GM19043 (cell line): ENCODE results near the gene PDSS2.

Source experiments
- ATAC-seq: cut with Tn5 transposase; IDR thresholded peaks from one replicate; pipeline ENCODE4 v1.9.1; 2021; ENCODE audit warnings: low read depth; ENCODE audit not compliant: unreplicated experiment

PDSS2 gene, protein sequence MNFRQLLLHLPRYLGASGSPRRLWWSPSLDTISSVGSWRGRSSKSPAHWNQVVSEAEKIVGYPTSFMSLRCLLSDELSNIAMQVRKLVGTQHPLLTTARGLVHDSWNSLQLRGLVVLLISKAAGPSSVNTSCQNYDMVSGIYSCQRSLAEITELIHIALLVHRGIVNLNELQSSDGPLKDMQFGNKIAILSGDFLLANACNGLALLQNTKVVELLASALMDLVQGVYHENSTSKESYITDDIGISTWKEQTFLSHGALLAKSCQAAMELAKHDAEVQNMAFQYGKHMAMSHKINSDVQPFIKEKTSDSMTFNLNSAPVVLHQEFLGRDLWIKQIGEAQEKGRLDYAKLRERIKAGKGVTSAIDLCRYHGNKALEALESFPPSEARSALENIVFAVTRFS

DNA sequence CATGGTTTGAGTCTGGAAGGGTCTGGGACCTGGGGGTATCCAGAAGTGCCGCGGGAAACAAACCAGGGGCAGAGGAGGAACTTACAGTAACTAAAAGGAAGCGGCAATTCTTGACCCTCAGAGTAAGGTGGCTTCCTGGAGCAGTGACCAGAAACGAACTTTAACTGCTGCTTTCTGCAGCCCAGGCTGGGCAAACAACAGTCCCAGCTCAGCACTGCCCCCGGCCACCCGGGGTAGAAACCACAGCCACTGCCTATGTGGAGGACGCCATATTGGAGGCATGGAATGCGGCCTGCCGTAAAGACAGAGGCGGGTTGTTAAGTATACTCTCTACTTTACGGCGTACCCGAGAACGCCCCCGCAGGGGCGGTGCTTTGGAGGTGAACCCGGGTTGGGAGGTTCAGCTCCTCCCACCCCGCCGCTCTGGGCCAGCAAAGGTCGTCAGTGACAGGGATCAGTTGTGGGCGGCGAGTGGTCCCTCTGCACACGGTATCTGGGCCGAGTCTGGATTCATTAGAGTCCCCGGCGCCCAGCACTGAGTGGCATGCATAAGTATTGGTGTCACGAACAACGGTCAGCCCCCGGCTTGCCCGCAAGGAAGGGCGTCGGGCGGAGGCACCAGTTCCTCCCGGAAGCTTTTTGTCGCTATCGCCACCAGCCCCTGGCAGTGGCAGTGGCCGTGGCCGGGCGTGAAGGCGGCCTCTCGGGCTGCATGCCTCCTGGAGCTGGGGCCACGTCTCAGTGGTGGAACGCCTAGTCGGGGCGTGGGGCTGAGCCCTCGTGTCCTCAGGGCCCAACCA is at the start of gene PDSS2:
Gene PDSS2, minus strand, starts transcription at position 282 of the 800 bp plus-strand sequence. Its CDS starts 279 bp downstream, at position 3.
- ATAC-seq = peak; percentile 88

DNA sequence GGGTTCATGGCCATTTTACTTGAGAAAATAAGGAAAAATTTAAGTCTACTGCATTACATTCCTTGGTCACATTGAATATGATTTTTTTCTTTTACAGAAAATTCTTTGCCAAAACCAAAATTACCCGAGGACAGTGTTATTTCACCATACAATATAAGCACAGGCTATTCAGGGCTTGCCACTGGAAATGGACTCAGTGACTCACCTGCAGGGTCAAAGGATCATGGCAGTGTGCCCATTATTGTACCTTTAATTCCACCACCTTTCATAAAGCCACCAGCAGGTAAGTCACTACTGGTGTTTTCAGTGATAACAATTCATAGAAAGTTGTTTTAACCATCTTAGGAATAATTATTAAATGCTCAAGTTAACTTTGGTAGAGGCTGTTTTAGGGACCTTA is 46.8 kb upstream of the PDSS2 start:
- no peak for ATAC-seq

DNA sequence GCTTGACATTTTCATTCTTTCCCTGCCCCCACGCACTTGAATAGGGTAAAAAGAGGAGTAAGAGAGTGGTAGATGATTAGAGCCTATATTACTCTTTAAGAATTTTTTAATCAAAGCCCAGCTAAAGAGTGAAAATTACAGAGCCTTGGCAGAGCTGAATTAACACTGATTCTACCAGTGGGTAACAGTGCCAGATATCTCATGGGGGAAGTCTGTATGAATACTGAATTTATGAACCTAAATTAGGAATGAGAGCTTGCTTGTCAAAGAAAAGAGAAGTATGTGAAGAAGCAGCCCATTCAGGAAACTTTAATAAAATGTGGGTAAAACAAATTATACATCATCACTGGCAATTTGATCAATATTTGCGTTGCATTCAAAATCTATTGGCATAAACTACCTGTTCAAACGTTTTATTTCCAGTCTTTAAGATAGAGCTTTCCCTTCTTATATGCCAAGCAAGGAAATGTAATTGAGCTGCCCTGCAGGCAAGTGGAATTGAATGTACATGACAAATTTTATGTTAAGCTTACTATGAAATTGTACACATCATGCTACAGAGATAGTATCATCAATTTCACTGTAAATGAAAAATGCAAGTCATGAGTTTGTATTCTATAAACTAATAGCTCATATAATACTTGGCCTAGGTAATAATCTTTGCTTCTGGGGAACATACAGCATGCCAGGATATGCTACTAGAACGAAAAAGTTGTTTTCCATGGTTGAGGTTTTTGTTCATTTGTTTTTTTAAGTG is 45.1 kb upstream of the PDSS2 start:
- ATAC-seq = no peak

DNA sequence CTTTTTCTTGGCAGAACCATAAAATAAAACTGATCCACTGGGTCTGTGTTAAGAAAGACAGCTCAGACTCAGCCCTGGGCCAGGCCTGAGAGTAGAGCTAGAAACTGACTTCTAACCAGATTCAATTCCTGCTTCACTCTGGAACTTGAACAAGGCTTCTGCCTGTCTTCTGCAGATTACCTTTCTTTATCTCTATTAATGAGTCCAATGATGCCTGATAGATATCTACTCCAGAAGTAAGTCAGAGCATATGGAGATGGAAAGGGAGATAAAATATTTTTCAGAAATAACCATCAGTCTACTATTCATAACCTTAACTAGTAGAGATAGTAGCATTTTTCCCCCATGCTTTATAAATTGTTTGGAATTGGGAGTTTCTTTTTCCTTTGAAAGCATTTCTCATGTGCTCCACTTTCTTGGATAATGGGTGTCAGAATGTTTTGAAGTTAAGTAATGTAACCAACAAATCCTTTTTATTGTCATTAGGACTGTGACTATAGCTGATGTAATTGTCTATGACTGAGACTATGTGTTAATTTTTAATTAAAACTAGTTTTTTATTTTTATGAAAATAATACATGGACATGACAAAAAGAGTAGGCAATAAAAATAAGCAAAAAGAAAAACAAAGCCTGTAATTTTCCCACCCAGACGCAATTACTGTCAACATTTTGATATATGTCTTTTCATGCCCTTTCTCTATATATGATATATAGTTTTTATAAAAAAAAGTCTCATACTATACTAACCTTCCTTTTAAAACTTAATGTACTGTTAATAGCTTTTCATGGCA is 37.7 kb upstream of the PDSS2 start:
- no peak for ATAC-seq

DNA sequence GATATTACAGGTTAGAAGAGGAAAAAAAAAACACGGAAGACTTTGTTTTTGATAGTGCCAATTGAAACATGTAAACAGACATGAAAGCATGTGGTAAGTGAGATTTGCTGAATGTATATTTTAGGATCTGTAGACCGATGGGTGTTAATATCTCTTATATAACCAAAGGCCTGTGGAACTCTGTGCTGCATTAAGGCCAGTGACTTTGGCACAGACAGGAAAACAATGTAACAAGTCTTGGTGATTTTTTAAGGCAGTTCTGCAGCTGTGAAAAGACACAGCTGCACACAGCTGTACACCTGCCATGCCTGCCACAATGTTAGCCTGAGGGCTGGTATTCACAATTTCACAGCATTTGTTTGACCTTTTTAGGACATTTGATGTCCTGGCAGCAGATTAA is 36.6 kb upstream of the PDSS2 start:
- no peak for ATAC-seq

DNA sequence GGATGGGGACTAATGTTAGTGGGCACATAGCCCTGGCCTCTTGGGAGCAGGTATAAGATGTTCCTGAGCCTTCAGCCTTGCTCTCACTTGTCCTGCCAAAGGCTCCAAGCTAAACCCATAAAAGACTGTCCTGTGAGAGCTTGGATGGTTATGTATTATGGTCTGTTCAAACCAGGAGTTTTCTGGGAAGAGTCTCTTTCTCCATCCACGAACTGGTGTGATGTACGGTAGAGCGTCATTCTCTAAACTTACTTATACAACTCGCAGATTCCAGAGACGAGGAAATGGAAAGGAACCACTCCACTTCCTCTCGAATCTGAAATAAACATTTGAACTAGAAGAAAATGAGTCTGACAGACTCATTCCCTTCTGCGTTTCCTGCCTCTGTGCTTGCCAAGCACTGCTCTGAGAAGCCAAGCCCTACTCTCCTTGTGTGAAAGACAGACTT is 35.9 kb upstream of the PDSS2 start:
- no peak for ATAC-seq

DNA sequence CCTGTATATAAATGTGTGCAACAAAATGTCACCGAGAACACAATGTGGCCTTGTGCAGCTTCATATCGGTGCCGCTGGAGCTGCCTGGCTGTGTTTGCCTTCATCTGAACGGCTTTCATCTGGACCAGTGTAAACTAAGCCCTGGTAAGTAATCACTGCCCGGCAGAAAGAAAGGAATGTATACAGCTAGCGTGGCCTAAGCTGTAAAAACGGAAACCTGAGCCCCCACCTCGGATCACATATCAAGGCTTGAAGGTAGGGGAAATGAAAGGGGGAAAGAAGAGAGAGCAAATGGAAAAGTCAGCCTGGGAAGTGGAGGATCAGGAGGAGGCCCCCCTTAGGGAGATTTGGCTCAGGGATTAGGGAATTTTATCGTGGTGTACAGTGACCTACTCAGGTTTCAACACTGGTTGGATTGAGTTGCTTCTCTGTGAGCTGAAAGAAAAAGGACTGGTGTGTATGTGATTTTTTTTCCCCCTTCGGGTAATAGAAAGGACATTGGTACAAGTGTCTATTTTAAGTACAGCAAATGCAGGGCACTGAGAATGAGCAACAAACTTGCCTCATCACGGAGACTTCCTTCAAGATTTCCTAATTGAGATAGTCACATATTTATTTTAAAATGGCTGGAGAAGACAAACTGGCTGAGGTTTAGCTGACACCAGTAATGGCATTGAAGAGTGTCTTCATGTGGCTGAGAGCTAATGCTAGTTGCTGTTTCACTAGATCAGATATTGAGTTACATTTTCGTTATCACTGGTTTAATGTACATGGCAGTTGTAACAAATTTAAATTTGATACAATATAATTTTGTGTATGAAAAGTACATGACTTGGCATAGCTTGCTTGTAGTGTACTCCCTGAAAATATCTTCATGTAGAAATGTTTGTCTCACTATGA is 34.0 kb upstream of the PDSS2 start:
- no peak for ATAC-seq

DNA sequence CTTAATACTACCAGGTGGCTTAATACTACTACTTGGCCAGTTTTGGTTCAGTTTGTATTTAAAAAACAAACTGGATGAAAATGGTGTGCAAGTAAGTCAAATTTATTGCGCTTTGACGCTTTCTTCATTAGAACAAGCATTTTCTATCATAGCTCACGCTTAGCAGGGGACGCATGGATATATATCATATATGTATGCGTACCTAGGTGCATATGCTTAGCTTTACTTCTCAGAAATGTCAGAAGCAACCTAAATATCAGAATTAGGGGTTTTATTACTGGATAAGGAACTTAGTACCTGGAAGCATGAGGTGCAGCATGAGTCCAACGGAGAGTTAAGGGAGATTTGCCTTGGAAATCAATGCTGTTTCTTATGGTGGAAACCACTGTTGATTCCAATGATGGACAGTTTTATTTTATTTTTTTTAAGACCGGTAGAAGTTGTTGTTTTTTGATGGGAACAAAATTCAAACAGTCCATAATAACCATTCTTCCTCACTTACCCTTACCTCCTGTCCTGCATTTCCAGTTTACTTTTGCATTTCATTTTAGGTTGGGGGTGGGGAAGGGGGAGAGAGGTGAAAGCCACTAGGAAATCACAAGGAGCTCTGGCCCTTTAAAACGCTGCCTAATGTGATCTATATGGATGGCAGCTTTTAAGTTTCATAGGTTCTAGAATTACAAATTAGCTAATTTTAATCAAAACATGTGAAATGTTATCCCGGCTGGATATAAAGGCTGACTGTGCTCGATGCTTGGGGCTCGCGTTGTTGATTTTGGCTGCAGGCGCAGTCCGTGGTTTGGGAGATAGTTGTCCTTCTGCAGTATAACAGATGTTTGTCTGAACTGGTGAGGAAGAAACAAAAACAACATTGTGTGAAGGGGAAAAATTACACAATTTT is 32.6 kb upstream of the PDSS2 start:
- ATAC-seq = no peak

DNA sequence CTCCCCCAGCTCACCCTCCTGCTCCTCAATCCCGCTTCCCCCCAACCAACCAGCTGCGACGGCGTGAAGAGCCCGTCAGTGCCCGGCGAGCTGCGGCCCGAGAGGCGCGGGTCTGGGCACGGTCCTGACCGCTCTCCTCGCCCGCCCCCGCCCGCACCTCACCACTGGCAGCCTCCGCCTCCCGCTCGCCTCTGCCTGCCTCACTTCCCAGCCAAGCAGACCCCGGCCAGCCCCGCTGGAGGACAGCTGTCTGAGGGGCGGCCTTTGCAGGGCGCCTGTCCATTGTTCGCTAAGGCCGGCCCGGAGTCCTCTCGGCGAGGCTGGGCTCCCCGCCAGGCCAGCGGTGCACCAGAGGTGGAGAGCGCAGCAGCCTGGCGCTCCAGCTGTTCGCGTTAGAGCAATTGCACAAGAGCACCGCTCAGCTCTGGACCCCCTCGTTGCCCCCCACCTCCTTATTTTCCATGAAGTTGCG is 31.8 kb upstream of the PDSS2 start:
- no peak for ATAC-seq

DNA sequence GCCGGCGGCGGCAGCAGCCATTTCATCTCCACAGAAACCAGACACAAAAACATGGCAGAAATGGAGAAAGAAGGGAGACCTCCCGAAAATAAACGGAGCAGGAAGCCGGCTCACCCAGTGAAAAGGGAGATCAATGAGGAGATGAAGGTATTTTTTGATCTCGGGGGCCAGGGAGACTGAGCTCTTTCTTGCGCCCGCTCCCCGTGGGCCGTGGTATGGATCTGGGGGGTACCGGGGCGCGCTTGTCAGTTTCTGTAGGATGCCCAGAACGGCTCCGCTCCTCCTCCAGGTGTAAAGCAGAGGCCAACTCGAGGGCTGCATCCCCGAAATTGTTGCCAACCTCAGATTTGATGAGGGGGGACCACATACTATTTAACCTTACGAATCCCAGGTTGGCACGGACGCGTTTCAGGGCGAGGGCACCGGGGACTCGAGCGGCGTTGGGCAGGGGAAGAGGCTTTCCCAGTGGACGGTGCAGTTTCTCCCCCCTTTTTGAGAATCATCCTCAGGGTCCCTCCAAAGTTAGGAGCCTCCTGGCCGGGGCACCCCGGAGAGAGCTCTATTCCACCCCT is 31.3 kb upstream of the PDSS2 start:
- no peak for ATAC-seq

DNA sequence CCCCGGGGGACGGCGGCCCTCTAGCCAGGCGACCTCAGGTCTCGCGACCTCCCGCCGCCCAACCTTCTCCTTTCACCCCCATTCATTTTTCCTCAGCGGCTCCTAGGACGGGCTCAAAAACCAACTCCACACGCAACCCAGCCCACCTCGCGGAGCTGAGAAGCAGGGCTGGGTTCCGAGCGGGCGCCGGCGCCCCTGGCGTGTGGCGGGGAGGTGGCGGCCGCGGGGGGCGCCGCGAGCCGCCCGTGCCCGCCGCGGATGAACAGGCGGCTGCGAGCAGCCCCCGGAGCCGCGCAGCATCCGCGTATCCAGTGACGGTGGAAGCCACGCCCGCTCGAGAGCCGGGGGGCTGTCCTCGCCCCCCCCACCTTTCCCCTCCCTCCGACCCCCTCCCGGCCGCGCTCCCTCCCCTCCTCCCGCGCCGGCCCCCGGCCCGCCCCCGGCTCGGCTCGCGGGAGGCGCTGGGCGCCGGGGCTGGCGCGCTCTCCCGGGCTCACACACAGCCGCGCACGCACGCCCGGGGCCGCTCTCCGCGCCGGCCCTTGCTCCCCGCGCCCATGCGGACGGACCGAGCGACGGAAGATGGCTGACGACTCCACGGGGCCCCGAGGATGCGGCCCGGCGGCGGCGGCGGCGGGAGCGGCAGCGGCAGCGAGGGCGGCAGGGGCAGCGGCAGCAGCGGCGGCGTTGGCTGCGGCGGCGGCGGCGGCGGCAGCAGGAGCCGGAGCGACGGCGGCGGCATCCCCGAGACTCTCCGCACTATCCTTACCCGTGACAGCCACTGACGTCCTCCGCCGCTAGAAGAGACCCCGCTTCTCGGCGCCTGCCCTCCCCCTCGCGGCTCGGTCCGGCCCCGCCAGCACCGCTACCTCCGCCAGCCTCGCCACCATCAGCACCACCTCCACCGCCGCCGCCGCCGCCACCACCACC is 30.5 kb upstream of the PDSS2 start, which contains the start of gene SOBP:
Gene SOBP, plus strand, starts transcription at position 482 of the 930 bp plus-strand sequence. CDS start 500 bp downstream, outside the sequence.
- no peak for ATAC-seq

DNA sequence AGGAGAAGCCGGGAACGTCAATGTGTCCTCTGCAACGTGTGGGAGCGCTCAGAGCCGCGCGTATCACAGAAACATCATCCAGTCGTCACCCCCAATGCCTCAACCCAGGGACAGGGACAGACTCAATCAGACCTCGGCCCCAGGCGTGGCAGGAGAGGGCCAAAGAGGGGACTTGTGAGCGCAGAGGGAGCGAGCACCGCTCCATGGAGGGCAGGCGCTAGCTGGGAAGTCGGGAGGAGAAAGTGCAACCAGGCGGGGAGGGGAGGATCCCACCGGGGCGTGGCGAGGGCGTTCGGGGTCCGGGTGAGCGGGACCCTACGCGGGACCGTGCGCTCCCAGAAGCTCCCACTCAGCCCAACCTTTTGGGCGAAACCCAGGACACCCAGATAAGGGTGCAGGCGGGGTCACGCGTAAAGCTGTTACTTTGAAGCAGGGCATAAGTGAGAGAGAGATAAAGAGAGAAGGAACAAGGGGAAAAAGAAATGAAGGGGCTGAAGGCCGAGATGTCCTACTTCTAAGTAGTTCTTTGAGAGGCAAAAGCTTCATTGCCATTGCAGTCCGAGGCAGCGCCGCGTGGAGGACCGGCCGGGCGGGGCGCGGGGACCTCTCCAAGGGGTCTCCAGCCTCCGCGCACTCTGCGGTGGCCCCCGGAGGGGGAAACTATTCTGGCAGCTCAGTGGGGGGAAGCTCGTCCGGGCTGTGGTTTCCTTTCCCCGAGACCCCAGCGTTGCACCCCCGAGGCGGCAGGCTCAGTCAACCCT is 29.7 kb upstream of the PDSS2 start:
- ATAC-seq = no peak

DNA sequence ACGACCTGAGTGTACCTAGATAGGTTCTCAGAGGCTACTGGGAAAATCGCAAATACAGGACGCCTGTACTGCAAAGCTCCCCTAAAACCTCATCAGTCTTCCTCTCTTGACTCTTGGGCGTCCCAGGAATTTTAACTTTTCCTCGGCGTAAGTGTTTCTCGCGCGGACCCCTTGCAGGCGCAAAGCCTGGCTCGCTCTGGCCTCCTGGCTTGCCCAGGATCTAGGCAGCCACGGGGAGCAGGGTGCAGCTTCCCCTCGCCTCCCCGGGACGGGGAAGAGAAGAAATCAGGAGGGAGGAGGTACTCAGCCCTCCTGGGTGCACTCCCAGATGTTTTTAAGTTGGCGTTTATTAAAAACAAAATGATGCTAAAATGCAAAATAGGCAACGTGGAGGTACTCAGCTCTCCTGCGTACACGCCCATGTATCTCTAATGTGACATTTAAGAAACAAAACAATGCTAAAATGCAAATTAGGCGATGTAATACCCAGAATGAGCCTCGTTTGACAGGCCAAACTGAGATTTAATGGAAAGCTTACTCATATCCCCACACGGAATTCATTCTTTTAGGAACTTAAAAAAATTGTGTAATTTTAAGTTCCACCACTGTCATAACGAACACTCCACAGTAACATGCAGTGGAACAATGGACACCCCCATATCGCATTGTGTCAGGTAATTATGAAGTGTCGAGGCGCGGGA is 29.0 kb upstream of the PDSS2 start:
- ATAC-seq = no peak

DNA sequence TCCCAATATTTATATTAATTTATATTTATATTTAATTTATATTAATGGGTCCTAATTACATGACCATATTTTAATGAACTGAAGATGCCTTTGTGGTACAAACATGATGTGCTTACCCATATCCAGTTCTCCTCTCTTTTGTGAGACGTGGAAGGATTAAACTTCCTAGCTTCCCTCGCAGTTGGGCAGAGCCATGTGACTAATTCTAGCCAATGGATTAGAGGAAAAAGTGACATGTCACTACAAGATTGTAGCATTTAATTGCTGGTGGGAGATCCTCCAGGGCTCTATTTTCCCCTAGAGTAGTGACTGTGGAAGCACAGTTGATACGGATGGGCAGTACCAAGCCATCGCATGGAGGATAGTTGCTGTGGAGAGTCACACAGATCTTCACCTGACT is 25.8 kb upstream of the PDSS2 start:
- no peak for ATAC-seq

DNA sequence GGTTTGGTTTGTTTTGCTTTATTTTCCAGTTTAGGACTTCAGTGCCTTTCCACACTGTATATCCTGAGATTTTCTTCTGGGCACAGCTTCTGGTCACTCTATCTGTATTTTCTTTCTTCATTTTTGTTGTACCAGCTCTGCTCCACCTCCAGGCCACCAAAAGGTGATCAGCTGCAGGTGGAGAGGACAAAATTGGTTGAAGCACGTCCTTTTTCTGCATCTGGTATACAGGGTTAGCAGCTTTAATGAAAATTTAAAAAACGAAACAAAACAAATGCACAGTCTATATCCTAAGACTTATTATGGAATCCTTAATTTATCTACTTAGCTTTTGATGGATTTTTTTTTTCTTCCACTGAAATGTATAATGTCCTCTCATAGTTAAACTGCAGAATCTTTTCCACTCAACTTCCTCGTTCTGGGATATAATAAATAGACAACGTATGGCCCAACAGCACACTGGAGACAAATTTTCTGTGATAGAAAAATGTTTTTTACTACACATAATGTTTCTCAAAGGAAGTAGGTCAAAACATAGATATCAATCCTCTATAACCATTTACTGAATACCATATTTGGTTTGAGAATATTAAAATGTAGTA is 19.8 kb upstream of the PDSS2 start:
- ATAC-seq = no peak
